WI38 (cell line): Measurements from ENCODE around the gene CUX1.

ENCODE experiments used
- H3K4me3 ChIP-seq: 2 replicates; pipeline ENCODE4 v1.5.1; 2011; ENCODE audit warnings: low read depth, mild to moderate bottlenecking, control low read depth, low read length
- CTCF ChIP-seq: IDR thresholded peaks from 2 replicates; pipeline ENCODE4 v1.5.1; 2012; ENCODE audit warnings: low read depth, mild to moderate bottlenecking, control low read depth, low read length

Gene CUX1

DNA sequence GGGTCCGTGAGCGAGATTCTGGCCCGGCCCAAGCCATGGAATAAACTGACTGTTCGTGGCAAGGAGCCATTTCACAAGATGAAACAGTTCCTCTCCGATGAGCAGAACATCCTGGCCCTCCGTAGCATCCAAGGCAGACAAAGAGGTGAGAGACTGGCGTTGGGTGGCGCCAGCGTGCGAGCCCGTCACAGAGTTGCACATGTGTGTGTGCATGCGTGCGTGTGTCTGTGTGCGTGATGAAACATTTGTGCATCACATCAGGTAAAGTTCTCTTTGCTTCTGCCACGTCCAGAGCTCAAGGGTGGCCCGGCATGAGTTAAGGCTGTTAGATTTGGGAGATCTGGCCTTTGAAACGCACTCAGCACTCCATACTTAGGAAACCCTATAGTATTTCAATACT, 379.7 kb downstream of the CUX1 start:
- H3K4me3 ChIP-seq, result no peak overlapping the region
- no peak for TF ChIP-seq CTCF

GRCh38 chr7:102197599-102197998, 380.2 kb downstream of the CUX1 start:
- TF ChIP-seq CTCF, result no peak
- H3K4me3 ChIP-seq, result no peak overlapping the region

DNA sequence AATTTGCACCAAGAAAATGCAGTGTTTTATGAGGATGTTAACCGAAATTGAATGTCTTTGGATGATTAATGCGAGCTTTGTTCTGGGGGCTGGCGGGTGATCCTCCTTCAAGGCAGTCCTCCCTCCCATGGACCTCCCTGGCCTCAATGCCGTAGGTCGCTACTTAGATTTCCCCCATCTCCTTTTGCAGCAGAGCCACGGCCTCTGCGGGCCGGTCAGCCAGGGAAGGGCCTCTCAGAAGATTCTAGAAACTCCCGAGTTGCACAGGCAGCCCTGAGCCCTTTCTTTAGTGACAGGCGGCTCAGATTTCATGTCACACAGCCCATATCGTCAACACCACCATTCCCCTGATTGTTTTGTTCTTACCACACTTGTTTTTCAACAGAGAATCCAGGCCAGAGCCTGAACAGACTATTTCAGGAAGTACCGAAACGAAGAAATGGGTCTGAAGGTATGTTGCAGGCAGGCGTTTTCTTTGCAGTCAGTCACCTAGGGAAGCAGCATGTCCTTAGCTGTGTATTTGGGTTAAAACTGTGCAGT, 381.1 kb downstream of the CUX1 start:
- TF ChIP-seq CTCF, result no peak
- H3K4me3 ChIP-seq, result no peak overlapping the region

DNA sequence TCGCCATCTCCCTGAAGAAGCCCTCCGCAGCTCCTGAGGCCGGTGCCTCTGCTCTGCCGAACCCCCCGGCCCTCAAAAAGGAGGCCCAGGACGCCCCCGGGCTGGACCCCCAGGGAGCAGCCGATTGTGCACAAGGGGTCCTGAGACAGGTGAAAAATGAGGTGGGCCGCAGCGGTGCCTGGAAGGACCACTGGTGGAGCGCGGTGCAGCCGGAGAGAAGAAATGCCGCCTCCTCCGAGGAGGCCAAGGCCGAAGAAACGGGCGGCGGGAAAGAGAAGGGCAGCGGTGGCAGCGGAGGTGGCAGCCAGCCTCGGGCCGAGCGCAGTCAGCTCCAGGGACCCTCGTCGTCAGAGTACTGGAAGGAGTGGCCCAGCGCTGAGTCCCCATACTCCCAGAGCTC, 384.1 kb downstream of the CUX1 start:
- no peak overlapping the region for H3K4me3 ChIP-seq
- no peak for TF ChIP-seq CTCF

DNA sequence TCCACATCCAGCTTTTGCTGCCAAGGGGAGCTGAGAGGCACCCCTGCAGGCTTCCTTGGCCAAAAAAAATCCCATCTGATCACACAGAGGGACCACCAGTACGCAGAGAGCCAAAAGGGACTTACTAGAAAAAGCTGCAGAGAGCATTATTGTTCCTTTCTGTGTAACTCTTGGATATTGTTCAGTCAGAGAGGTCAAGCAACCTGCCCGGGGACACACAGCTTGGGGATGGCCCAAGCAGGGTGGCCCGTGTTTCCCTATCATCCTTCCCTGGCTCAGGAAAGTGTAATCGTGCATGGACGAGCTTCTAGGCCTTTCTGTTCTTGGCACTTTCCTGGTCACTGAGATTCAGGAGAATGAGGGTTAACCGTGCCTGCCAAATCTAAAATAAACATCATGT, 385.1 kb downstream of the CUX1 start:
- no peak overlapping the region for H3K4me3 ChIP-seq
- TF ChIP-seq CTCF, result no peak

- no peak overlapping the region for H3K4me3 ChIP-seq
- TF ChIP-seq CTCF, result no peak
These were observed 385.8 kb downstream of the CUX1 start for GRCh38 chr7:102203218-102203617.

- no peak overlapping the region for H3K4me3 ChIP-seq
- no peak for TF ChIP-seq CTCF
These were observed 386.8 kb downstream of the CUX1 start for GRCh38 chr7:102204212-102204611.
